A673 (cell line): Measurements from ENCODE around the gene USP9X. TPM values are rescaled to one million over a fixed set of nuclear protein-coding genes. Genes with fewer than 3 reads are reported as not detected.
"Not testable (repeated sequence)": the region's sequence is repeated elsewhere in the genome, so short reads cannot be mapped to it uniquely, and the experiment has no call there.

Experiments used
- BruUV-seq: library from RNA; stranded (reverse); fragments of 400-500 nt; replicated peaks from 2 replicates; lab custom pipeline; 2021; lab: Mats Ljungman, UMichigan
- CTCF ChIA-PET: fragments of 300-600 bp; sonication (Branson Sonifier 250); formaldehyde crosslinking; loops from one replicate; lab custom pipeline; 2022; ENCODE audit warnings: antibody characterized with exemption; lab: Charles Lee
- POLR2A ChIA-PET: fragments of 300-600 bp; sonication (Branson Sonifier 250); formaldehyde crosslinking; loops from one replicate; lab custom pipeline; 2022; ENCODE audit warnings: antibody characterized with exemption; ENCODE audit not compliant: low non-redundant PET; lab: Charles Lee
- DNase-seq: peaks from one replicate; pipeline ENCODE4 v3.0.0-alpha.2; 2015; ENCODE audit warnings: low spot score
- H3K27ac ChIP-seq: fragments of 200-600 bp; sonication (generic); 2 replicates; pipeline ENCODE4 v1.5.1; 2016; ENCODE audit warnings: mixed run types, low read depth, mild to moderate bottlenecking, mixed read lengths, antibody characterized with exemption, low read length; ENCODE audit not compliant: poor library complexity, severe bottlenecking
- H3K27me3 ChIP-seq: fragments of 200-600 bp; sonication (generic); replicated peaks from 2 replicates; pipeline ENCODE4 v1.6.1; 2017; ENCODE audit warnings: mixed run types, low read depth, mild to moderate bottlenecking, mixed read lengths, antibody characterized with exemption, low read length; ENCODE audit not compliant: insufficient read depth, poor library complexity
- H3K36me3 ChIP-seq: fragments of 200-600 bp; sonication (generic); 2 replicates; pipeline ENCODE4 v1.6.1; 2016; ENCODE audit warnings: mixed run types, mild to moderate bottlenecking, mixed read lengths, antibody characterized with exemption, low read length; ENCODE audit not compliant: insufficient read depth, poor library complexity, severe bottlenecking
- H3K4me1 ChIP-seq: fragments of 200-600 bp; sonication (generic); 2 replicates; pipeline ENCODE4 v1.6.1; 2017; ENCODE audit warnings: mixed run types, mild to moderate bottlenecking, mixed read lengths, antibody characterized with exemption, low read length; ENCODE audit not compliant: insufficient read depth, poor library complexity, severe bottlenecking
- H3K4me3 ChIP-seq: fragments of 200-600 bp; sonication (generic); 2 replicates; pipeline ENCODE4 v1.5.1; 2016; ENCODE audit warnings: low read depth, mixed run types, mild to moderate bottlenecking, mixed read lengths, low read length; ENCODE audit not compliant: poor library complexity, severe bottlenecking
- H3K9me3 ChIP-seq: fragments of 200-600 bp; sonication (generic); 2 replicates; pipeline ENCODE4 v1.6.1; 2016; ENCODE audit warnings: mixed run types, low read depth, mild to moderate bottlenecking, mixed read lengths, antibody characterized with exemption, low read length; ENCODE audit not compliant: poor library complexity, severe bottlenecking
- EZH2 ChIP-seq: fragments of 200-600 bp; sonication (generic); IDR thresholded peaks from 2 replicates; pipeline ENCODE4 v1.6.1; 2017; ENCODE audit warnings: borderline replicate concordance, low read depth, mild to moderate bottlenecking, mixed read lengths, antibody characterized with exemption, low read length; ENCODE audit not compliant: poor library complexity, severe bottlenecking
- intact Hi-C: fragments of 100-400 bp; cut with micrococcal nuclease; formaldehyde crosslinking; loops from one replicate; pipeline ENCODE4 v1.10.0; 2022; ENCODE audit not compliant: unreplicated experiment
- total RNA-seq: library from RNA; stranded (reverse); gene quantifications from 2 replicates; pipeline ENCODE4 v1.2.3, GENCODE V29; 2021
- TF ChIP-seq, protein P1 (sequence below): fragments of 300-800, 200-600 bp; sonication (generic); conservative IDR thresholded peaks from 2 replicates; pipeline ENCODE4 v1.5.1; 2017; ENCODE audit warnings: low read depth, mild to moderate bottlenecking, antibody characterized with exemption, low read length, moderate library complexity, mixed read lengths

USP9X gene
- total RNA-seq, 1 experiment from 2014 or later = 70.6 TPM

GRCh38 chrX:41148553-41148952 is 63.3 kb downstream of the USP9X start:
- CTCF ChIA-PET = no interaction called here

GRCh38 chrX:41150043-41150442 is 64.8 kb downstream of the USP9X start:
- Histone ChIP-seq H3K27me3 (no peaks in the 10 kb centered on the region), H3K27ac (no peak overlapping the region), H3K4me1 (no peaks in the 10 kb centered on the region), H3K4me3 (no peak overlapping the region), H3K9me3 (no peaks in the 10 kb centered on the region), H3K36me3 (peaks cover 37% of the 10 kb centered on the region)
- no TSS peak for BruUV-seq
- intact Hi-C loops = no loop called here
- no peak for TF ChIP-seq EZH2
- TF ChIP-seq, protein P1, sequence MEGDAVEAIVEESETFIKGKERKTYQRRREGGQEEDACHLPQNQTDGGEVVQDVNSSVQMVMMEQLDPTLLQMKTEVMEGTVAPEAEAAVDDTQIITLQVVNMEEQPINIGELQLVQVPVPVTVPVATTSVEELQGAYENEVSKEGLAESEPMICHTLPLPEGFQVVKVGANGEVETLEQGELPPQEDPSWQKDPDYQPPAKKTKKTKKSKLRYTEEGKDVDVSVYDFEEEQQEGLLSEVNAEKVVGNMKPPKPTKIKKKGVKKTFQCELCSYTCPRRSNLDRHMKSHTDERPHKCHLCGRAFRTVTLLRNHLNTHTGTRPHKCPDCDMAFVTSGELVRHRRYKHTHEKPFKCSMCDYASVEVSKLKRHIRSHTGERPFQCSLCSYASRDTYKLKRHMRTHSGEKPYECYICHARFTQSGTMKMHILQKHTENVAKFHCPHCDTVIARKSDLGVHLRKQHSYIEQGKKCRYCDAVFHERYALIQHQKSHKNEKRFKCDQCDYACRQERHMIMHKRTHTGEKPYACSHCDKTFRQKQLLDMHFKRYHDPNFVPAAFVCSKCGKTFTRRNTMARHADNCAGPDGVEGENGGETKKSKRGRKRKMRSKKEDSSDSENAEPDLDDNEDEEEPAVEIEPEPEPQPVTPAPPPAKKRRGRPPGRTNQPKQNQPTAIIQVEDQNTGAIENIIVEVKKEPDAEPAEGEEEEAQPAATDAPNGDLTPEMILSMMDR = no peak
- ChIA-PET CTCF (no interaction called here), POLR2A (no interaction called here)
- no peak for DNase-seq

More at GRCh38 chrX:41148553-41148952, 63.3 kb downstream of the USP9X start:
- POLR2A ChIA-PET = no interaction called here
- peak; percentile 51 for DNase-seq
- peaks cover 41% of the 10 kb centered on the region for H3K36me3 ChIP-seq
- no peaks in the 10 kb centered on the region for H3K27me3 ChIP-seq
- H3K4me3 ChIP-seq = no peak overlapping the region
- H3K4me1 ChIP-seq = no peaks in the 10 kb centered on the region
- no peaks in the 10 kb centered on the region for H3K9me3 ChIP-seq
- no peak for TF ChIP-seq EZH2
- TF ChIP-seq, protein P1 = no peak
- H3K27ac ChIP-seq = no peak overlapping the region
- no TSS peak for BruUV-seq
- intact Hi-C loops = no loop called here

DNA sequence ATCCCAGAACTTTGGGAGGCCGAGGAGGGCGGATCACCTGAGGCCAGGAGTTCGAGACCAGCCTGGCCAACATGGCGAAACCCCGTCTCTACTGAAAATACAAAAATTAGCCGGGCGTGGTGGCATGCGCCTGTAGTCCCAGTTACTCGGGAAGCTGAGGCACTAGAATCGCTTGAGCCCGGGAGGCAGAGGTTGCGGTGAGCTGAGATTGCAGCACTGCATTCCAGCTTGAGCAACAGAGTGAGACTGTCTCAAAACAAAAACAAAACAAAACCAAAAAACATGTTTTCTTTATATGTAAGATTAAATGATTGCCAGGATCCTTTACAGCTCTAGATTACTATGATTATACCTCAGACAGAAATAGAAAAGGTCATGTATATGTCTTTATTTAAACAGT is 66.5 kb downstream of the USP9X start:
- H3K4me3 ChIP-seq, H3K4me1 ChIP-seq, CTCF ChIA-PET, H3K9me3 ChIP-seq, H3K27ac ChIP-seq, intact Hi-C loops, H3K27me3 ChIP-seq, POLR2A ChIA-PET, BruUV-seq, DNase-seq: not testable (repeated sequence)
- peaks cover 40% of the 10 kb centered on the region for H3K36me3 ChIP-seq

- intact Hi-C loops = no loop called here
- H3K36me3 ChIP-seq = peaks cover 40% of the 10 kb centered on the region
- ChIA-PET POLR2A (no interaction called here), CTCF (interaction anchor here (0.6 kb wide), 1 partner anchor 109 kb away, joined by 3 read pairs; no protein-coding TSS in a partner anchor)
- TF ChIP-seq, protein P1 = no peak
- TF ChIP-seq EZH2 = no peak
- no TSS peak for BruUV-seq
- H3K9me3 ChIP-seq = no peaks in the 10 kb centered on the region
- H3K4me3 ChIP-seq = no peak overlapping the region
- H3K27ac ChIP-seq = no peak overlapping the region
- no peak for DNase-seq
- no peaks in the 10 kb centered on the region for H3K27me3 ChIP-seq
- H3K4me1 ChIP-seq = no peaks in the 10 kb centered on the region
Measured at GRCh38 chrX:41152221-41152620, 67.0 kb downstream of the USP9X start.
